Stromal cell of bone marrow (primary cell): ENCODE measurements around the gene CRYZL1.
A peak's percentile ranks its signal among the peaks of the same experiment; 100 is the strongest.

Experiments
- DNase-seq: peaks from one replicate; pipeline ENCODE4 v3.0.0-alpha.2; 2012; ENCODE audit warnings: low read depth

CRYZL1 gene

DNA sequence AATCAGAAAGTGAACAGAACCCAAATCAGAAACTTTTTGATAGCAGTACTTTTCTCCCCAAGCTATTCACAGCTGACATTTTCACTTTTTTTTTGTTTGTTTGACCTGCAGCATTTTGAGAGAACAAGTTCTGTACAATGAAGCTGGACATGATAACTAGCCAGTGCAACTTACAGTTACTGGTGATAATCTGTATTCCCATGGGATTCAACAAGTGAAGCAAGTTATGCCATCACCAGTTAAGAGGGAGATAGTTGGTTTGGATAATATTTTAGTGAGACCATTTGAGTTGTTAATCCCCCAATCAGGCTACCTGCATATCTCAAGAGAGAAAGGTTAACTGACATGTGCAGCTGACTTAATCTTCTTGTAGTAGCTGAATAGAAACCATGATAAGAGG, 80.6 kb downstream of the CRYZL1 start:
- DNase-seq = no peak

DNA sequence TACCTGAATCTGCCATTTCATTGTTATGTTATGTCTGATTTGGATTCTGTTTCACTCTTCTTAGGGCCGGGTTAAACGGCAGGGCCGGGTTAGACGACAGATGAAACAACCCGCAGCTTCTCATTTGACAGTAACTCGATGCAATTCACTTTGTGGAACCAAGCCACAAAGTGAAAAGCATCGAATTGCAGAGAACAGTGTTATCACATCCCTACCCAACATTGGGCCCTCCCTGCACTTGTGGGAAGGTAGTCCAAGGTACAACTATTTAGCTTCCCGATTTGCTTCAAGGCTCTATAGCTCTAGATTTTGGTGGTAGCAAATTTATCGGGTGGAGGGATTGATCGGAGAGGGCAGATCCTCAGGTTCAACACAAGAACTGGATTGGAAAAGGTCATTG, 81.7 kb downstream of the CRYZL1 start:
- DNase-seq = no peak

- DNase-seq = no peak
Observed at GRCh38 chr21:33558777-33559421, 82.6 kb downstream of the CRYZL1 start.

- no peak for DNase-seq
Observed at GRCh38 chr21:33557447-33557846, 84.1 kb downstream of the CRYZL1 start.

DNA sequence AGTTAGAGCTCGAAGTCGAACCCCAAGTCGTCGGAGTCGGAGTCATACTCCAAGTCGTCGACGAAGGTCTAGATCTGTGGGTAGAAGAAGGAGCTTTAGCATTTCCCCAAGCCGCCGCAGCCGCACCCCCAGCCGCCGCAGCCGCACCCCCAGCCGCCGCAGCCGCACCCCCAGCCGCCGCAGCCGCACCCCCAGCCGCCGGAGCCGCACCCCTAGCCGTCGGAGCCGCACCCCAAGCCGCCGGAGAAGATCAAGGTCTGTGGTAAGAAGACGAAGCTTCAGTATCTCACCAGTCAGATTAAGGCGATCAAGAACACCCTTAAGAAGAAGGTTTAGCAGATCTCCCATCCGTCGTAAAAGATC, 86.6 kb downstream of the CRYZL1 start:
- no peak for DNase-seq

- no peak for DNase-seq
Observed at GRCh38 chr21:33554236-33554981, 87.1 kb downstream of the CRYZL1 start.

GRCh38 chr21:33552999-33553598, 88.4 kb downstream of the CRYZL1 start:
- no peak for DNase-seq

GRCh38 chr21:33552093-33552998, 89.2 kb downstream of the CRYZL1 start:
- no peak for DNase-seq

DNA sequence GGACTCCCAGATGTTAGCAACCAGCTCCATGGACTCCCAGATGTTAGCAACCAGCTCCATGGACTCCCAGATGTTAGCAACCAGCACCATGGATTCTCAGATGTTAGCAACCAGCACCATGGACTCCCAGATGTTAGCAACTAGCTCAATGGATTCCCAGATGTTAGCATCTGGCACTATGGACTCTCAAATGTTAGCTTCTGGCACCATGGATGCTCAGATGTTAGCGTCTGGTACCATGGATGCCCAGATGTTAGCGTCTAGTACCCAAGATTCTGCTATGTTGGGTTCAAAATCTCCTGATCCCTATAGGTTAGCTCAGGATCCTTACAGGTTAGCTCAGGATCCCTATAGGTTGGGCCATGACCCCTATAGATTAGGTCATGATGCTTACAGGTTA, 89.9 kb downstream of the CRYZL1 start:
- no peak for DNase-seq

DNA sequence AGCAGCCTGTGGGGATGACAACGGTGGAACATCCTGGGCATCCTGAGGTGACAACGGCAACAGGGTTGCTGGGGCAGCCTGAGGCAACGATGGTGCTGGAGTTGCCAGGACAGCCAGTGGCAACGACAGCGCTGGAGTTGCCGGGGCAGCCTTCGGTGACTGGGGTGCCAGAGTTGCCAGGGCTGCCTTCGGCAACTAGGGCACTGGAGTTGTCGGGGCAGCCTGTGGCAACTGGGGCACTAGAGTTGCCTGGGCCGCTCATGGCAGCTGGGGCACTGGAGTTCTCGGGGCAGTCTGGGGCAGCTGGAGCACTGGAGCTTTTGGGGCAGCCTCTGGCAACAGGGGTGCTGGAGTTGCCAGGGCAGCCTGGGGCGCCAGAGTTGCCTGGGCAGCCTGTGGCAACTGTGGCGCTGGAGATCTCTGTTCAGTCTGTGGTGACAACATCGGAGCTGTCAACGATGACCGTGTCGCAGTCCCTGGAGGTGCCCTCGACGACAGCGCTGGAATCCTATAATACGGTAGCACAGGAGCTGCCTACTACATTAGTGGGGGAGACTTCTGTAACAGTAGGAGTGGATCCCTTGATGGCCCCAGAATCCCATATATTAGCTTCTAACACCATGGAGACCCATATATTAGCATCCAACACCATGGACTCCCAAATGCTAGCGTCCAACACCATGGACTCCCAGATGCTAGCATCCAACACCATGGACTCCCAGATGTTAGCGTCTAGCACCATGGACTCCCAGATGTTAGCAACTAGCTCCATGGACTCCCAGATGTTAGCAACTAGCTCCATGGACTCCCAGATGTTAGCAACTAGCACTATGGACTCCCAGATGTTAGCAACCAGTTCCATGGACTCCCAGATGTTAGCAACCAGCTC, 90.5 kb downstream of the CRYZL1 start:
- no peak for DNase-seq

DNA sequence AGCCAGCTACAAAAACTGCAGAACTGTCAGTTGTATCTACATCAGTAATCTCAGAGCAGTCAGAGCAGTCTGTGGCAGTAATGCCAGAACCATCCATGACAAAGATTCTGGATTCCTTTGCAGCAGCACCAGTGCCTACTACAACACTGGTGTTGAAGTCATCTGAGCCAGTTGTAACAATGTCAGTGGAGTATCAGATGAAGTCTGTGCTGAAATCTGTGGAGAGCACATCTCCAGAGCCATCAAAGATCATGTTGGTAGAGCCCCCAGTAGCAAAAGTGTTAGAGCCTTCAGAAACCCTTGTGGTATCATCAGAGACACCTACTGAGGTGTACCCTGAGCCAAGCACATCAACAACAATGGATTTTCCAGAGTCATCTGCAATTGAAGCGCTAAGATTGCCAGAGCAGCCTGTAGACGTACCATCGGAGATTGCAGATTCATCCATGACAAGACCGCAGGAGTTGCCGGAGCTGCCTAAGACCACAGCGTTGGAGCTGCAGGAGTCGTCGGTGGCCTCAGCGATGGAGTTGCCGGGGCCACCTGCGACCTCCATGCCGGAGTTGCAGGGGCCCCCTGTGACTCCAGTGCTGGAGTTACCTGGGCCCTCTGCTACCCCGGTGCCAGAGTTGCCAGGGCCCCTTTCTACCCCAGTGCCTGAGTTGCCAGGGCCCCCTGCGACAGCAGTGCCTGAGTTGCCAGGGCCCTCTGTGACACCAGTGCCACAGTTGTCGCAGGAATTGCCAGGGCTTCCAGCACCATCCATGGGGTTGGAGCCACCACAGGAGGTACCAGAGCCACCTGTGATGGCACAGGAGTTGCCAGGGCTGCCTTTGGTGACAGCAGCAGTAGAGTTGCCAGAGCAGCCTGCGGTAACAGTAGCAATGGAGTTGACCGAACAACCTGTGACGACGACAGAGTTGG, 91.4 kb downstream of the CRYZL1 start:
- no peak for DNase-seq

DNA sequence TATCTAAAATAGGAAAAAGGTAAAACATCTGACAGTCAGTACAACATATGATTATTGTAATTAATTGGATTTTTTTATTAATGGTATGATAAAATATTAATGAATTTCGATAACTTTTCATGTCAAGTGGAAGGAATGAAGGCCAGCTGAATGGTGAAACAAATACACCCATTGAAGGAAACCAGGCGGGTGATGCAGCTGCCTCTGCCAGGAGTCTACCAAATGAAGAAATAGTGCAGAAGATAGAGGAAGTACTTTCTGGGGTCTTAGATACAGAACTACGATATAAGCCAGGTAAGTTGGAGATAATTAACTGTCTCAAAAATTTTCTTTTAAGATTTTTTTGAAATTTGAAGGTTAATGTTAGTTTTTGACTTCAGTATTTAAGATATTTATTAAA, 95.5 kb downstream of the CRYZL1 start:
- DNase-seq = no peak

GRCh38 chr21:33544451-33545195, 96.9 kb downstream of the CRYZL1 start:
- no peak for DNase-seq

DNA sequence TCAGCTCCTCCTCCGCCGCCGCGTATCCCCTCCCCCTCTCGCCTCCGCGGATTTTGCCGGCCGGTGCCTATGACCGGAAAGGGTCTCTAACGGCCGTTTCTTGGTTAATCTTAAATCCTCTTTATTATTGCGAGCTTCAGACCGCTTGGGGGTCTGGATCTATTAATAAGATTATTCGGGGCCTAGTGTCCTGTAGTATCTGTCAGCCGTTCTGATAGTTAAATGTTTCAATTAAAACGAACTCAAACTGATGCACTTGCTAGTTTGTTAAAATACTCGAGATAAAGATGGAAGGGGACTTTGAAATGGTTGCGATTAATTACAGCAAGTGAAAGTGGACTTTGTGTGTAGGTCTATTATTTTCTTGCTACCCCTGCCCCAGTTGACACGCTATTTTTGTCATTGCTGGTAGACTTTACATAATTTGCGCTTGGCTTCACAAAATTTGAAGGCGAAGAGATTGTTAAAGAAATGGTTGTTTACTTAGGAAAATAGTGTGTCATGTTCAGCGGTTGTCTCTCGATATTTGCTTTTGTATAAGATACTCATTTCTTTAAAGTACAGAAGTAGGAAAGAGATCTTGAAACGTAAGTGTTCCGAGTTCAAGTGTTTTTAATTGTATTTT, 97.9 kb downstream of the CRYZL1 start:
- DNase-seq = no peak

GRCh38 chr21:33542640-33543504, 98.7 kb downstream of the CRYZL1 start, which contains the start of gene SON:
Gene SON (plus strand): TSS chr21:33543038. CDS start chr21:33543093, 55 bp downstream.
- peak; percentile 99 for DNase-seq

GRCh38 chr21:33541756-33542639, 99.5 kb downstream of the CRYZL1 start, which contains the start of gene GART:
Gene GART (minus strand): TSS chr21:33542117. CDS start chr21:33539315, 2,802 bp downstream.
- peak; percentile 66 for DNase-seq
